B cell (primary cell): Measurements from ENCODE around the gene MTCL1. TPM values are rescaled to one million over a fixed set of nuclear protein-coding genes. Genes with fewer than 3 reads are reported as not detected.

Experiments used
- ATAC-seq: fragments of 200-7000 bp; cut with Tn5 transposase; one replicate; pipeline ENCODE4 v1.10.0; 2021; ENCODE audit warnings: low read depth, mild to moderate bottlenecking, moderate number of reproducible peaks, moderate library complexity
- CTCF ChIA-PET: fragments of 350-600 bp; sonication (Branson Sonifier 250); formaldehyde crosslinking; loops from one replicate; lab custom pipeline; 2021; ENCODE audit warnings: antibody characterized with exemption, inconsistent platforms; lab: Charles Lee
- POLR2A ChIA-PET: fragments of 350-600 bp; sonication (Branson Sonifier 250); formaldehyde crosslinking; loops from one replicate; lab custom pipeline; 2021; ENCODE audit warnings: antibody characterized with exemption; lab: Charles Lee
- DNase-seq: peaks from one replicate; pipeline ENCODE4 v3.0.0; 2013
- H2AFZ ChIP-seq: 2 replicates; pipeline ENCODE4 v1.6.1; 2012; ENCODE audit warnings: mild to moderate bottlenecking, low read depth, low read length; ENCODE audit not compliant: insufficient read depth, poor library complexity, severe bottlenecking
- H3K27ac ChIP-seq, 2 donors: 1 replicate in 1 of 2; 2 replicates in 1 of 2; pipeline ENCODE4 v1.5.1; 2012 to 2013; ENCODE audit warnings: low read length in 2 of 2, mild to moderate bottlenecking in 2 of 2, moderate library complexity in 1 of 2
- H3K27me3 ChIP-seq, 4 experiments: fragments of 200-600 bp in 1 of 4; sonication (generic) in 1 of 4; replicated peaks in 1 of 4; 1 replicate in 2 of 4; 2 replicates in 2 of 4; pipeline versions ENCODE4 v1.6.1 to v1.7.0; 2013 to 2016; ENCODE audit warnings: low read length in 3 of 4, mild to moderate bottlenecking in 2 of 4, mixed read lengths in 1 of 4, moderate library complexity in 1 of 4; ENCODE audit not compliant: insufficient read depth in 4 of 4, control insufficient read depth in 3 of 4; ENCODE audit errors: control extremely low read depth in 1 of 4
- H3K36me3 ChIP-seq, 2 experiments: replicated peaks in 1 of 2; 1 replicate in 1 of 2; 2 replicates in 1 of 2; pipeline versions ENCODE4 v1.6.1 to v1.7.1; 2013; ENCODE audit warnings: low read length in 1 of 2; ENCODE audit not compliant: insufficient read depth in 2 of 2, control insufficient read depth in 1 of 2; ENCODE audit errors: control extremely low read depth in 1 of 2, extremely low read depth in 1 of 2
- H3K4me1 ChIP-seq, 2 donors: fragments of 200-600 bp in 1 of 2; sonication (generic) in 1 of 2; 1 replicate in 1 of 2; 2 replicates in 1 of 2; pipeline versions ENCODE4 v1.5.1 to v1.6.1; 2013 to 2017; ENCODE audit warnings: low read length in 2 of 2; ENCODE audit not compliant: control insufficient read depth in 2 of 2, insufficient read depth in 2 of 2
- H3K4me2 ChIP-seq: replicated peaks from 2 replicates; pipeline ENCODE3; 2012; ENCODE audit warnings: mild to moderate bottlenecking, low read depth, low read length; ENCODE audit not compliant: poor library complexity, severe bottlenecking
- H3K4me3 ChIP-seq, 5 experiments: fragments of 200-600 bp in 1 of 5; sonication (generic) in 1 of 5; 1 replicate in 3 of 5; 2 replicates in 2 of 5; pipeline versions ENCODE4 v1.5.1 to v1.7.0; 2011 to 2016; ENCODE audit warnings: low read length in 4 of 5, mild to moderate bottlenecking in 4 of 5, low read depth in 2 of 5, control low read depth in 1 of 5, moderate library complexity in 1 of 5; ENCODE audit not compliant: insufficient read depth in 1 of 5; ENCODE audit errors: control extremely low read depth in 1 of 5, extremely low read depth in 1 of 5
- H3K79me2 ChIP-seq: fragments of 200-600 bp; sonication (generic); one replicate; pipeline ENCODE4 v1.6.0; 2016; ENCODE audit warnings: low read length; ENCODE audit not compliant: control insufficient read depth, insufficient read depth
- H3K9ac ChIP-seq: fragments of 200-600 bp; sonication (generic); 2 replicates; pipeline ENCODE4 v1.6.1; 2017; ENCODE audit warnings: mild to moderate bottlenecking, low read length, moderate library complexity
- H3K9me3 ChIP-seq, 3 donors: one replicate each; pipeline versions ENCODE4 v1.6.1 to v1.7.1; 2013; ENCODE audit warnings: low read length in 2 of 3; ENCODE audit not compliant: control insufficient read depth in 2 of 3, insufficient read depth in 1 of 3; ENCODE audit errors: control extremely low read depth in 1 of 3
- H4K20me1 ChIP-seq: 2 replicates; pipeline ENCODE4 v1.6.0; 2012; ENCODE audit warnings: mild to moderate bottlenecking, low read length; ENCODE audit not compliant: insufficient read depth, control insufficient read depth, poor library complexity, severe bottlenecking
- H3K27ac Mint-ChIP-seq: one replicate; pipeline ENCODE4 v1.8.0; 2021; ENCODE audit warnings: mixed read lengths
- H3K27me3 Mint-ChIP-seq: one replicate; pipeline ENCODE4 v1.8.0; 2021; ENCODE audit warnings: mixed read lengths
- H3K4me1 Mint-ChIP-seq: one replicate; pipeline ENCODE4 v1.8.0; 2021; ENCODE audit warnings: mixed read lengths
- H3K4me3 Mint-ChIP-seq: one replicate; pipeline ENCODE4 v1.8.0; 2021; ENCODE audit warnings: mixed read lengths
- H3K9me3 Mint-ChIP-seq: one replicate; pipeline ENCODE4 v1.8.0; 2022; ENCODE audit warnings: mixed read lengths; ENCODE audit not compliant: insufficient read depth
- CTCF ChIP-seq: fragments of 200-600 bp; IDR thresholded peaks from one replicate; pipeline ENCODE4 v1.8.0; 2022; ENCODE audit warnings: antibody characterized with exemption, mild to moderate bottlenecking
- EZH2 ChIP-seq: IDR thresholded peaks from 2 replicates; pipeline ENCODE4 v1.6.1; 2012; ENCODE audit warnings: borderline replicate concordance, low read depth, mild to moderate bottlenecking, moderate library complexity, low read length; ENCODE audit not compliant: insufficient read depth, poor library complexity, severe bottlenecking
- whole genome bisulfite sequencing: methylation state at CpG from one replicate; pipeline ENCODE4 v1.1.5; 2013; ENCODE audit warnings: missing lambda C conversion rate; ENCODE audit not compliant: insufficient coverage; 5-methylcytosine and 5-hydroxymethylcytosine counted together
- intact Hi-C: fragments of 100-400 bp; cut with micrococcal nuclease; formaldehyde crosslinking; loops from one replicate; pipeline ENCODE4 v1.10.0; 2022
- polyA plus RNA-seq: library from polyadenylated mRNA; depleted of rRNA; stranded (reverse); fragments of >200 nt; gene quantifications from 2 replicates; pipeline ENCODE4 v1.2.3, GENCODE V29; 2012
- total RNA-seq, 2 donors: library from RNA; stranded (reverse); fragments of 120-200 nt in 1 of 2; gene quantifications; 1 replicate in 1 of 2; 2 replicates in 1 of 2; pipeline versions ENCODE4 v1.2.3 to v1.2.4, GENCODE V29; 2013 to 2022

The MTCL1 gene
- total and polyA plus RNA-seq, 2 donors (not counting 1 experiment from before 2014, with no cell fraction given), result 2.7 to 5.8 TPM

GRCh38 chr18:8811115-8811514 lies 105.8 kb downstream of the MTCL1 start:
- ChIA-PET CTCF (no interaction called here), POLR2A (no interaction called here)

GRCh38 chr18:8812631-8813030 lies 107.3 kb downstream of the MTCL1 start:
- Mint-ChIP-seq H3K27me3 (no peaks in the 10 kb centered on the region), H3K27ac (no peak overlapping the region), H3K4me3 (no peak overlapping the region), H3K9me3 (no peaks in the 10 kb centered on the region), H3K4me1 (peaks cover 11% of the 10 kb centered on the region)
- intact Hi-C loops, result loop anchor here (10.0 kb wide), 1 partner anchor 162 kb away; no protein-coding TSS in a partner anchor
- H4K20me1 ChIP-seq, result no peaks in the 10 kb centered on the region
- no peaks in the 10 kb centered on the region for H3K27me3 ChIP-seq
- CTCF ChIA-PET, result no interaction called here
- H3K27ac ChIP-seq, result no peak overlapping the region
- 97% methylated on average over 4 of the region's 4 CpGs for WGBS
- H3K4me1 ChIP-seq, result peaks cover 6 to 7% of the 10 kb centered on the region in 2 donors
- DNase-seq (no peak), ATAC-seq (no peak)
- H2AFZ ChIP-seq, result no peak overlapping the region
- no peaks in the 10 kb centered on the region for H3K9me3 ChIP-seq
- POLR2A ChIA-PET, result no interaction called here
- no peaks in the 10 kb centered on the region for H3K79me2 ChIP-seq
- H3K4me2 ChIP-seq, result no peak overlapping the region
- no peak overlapping the region for H3K9ac ChIP-seq
- H3K36me3 ChIP-seq, result peaks cover 0 to 2% of the 10 kb centered on the region in 2 experiments
- no peak overlapping the region for H3K4me3 ChIP-seq
- TF ChIP-seq EZH2 (no peak), CTCF (no peak)

More at GRCh38 chr18:8811115-8811514, 105.8 kb downstream of the MTCL1 start:
- Histone ChIP-seq H4K20me1 (no peaks in the 10 kb centered on the region), H3K27ac (no peak overlapping the region), H3K9me3 (no peaks in the 10 kb centered on the region), H2AFZ (no peak overlapping the region), H3K4me3 (no peak overlapping the region), H3K36me3 (peaks cover 0 to 2% of the 10 kb centered on the region in 2 experiments), H3K4me2 (peak overlapping the region; percentile 8), H3K27me3 (no peaks in the 10 kb centered on the region), H3K79me2 (no peaks in the 10 kb centered on the region), H3K9ac (no peak overlapping the region), H3K4me1 (peaks cover 6 to 7% of the 10 kb centered on the region in 2 donors)
- WGBS, result no CpG with 5 or more reads among the region's 6 CpGs
- ATAC-seq, result no peak
- Mint-ChIP-seq H3K27me3 (no peaks in the 10 kb centered on the region), H3K27ac (no peak overlapping the region), H3K9me3 (no peaks in the 10 kb centered on the region), H3K4me1 (peaks cover 11% of the 10 kb centered on the region), H3K4me3 (no peak overlapping the region)
- intact Hi-C loops, result loop anchor here (10.0 kb wide), 1 partner anchor 164 kb away; no protein-coding TSS in a partner anchor
- TF ChIP-seq CTCF, result no peak
- no peak for TF ChIP-seq EZH2
- DNase-seq, result no peak
